ENCODE results near the gene TMEM87B.

The TMEM87B gene, protein sequence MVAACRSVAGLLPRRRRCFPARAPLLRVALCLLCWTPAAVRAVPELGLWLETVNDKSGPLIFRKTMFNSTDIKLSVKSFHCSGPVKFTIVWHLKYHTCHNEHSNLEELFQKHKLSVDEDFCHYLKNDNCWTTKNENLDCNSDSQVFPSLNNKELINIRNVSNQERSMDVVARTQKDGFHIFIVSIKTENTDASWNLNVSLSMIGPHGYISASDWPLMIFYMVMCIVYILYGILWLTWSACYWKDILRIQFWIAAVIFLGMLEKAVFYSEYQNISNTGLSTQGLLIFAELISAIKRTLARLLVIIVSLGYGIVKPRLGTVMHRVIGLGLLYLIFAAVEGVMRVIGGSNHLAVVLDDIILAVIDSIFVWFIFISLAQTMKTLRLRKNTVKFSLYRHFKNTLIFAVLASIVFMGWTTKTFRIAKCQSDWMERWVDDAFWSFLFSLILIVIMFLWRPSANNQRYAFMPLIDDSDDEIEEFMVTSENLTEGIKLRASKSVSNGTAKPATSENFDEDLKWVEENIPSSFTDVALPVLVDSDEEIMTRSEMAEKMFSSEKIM

DNA sequence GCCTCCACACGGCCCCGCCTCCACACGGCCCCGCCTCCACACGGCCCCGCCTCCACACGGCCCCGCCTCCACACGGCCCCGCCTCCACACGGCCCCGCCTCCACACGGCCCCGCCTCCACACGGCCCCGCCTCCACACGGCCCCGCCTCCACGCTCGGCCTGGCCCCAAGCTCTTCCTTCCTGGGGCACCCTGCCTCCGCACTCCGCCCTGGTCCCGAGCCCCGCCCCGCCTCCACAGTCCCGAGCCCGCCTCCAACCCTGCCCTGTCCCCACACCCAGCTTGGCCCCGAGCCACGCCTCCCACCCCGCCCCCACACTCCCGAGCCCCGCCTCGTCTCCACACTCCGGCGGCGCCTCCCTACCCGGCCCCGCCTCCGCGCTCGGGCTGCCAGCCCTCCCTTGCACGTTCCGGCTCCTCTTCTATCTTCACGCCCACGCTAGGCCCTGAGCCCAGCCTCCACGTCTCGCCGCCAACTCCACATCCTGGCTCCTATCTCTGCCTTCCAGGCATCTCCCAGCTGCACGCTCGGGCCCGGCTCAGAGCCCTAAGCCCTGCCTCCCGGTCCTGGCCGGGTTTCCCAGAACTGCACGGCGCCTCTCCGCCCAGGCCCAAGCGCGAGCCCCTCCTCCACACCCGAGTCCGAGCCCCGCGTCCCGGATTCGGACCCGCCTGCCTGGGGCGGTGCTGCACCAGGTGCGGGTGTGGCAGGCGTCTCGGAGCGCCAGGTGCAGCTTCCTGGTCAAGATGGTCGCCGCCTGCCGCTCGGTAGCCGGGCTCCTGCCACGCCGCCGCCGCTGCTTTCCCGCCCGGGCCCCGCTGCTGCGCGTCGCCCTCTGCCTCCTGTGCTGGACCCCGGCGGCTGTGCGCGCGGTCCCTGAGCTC lies at the start of gene TMEM87B:
TSS of gene TMEM87B (plus strand) at position 423 of the 883 bp plus-strand sequence. CDS start at position 746, 323 bp downstream.
- DNase-seq (ENCODE audit: low spot score): peak; percentile 98

DNA sequence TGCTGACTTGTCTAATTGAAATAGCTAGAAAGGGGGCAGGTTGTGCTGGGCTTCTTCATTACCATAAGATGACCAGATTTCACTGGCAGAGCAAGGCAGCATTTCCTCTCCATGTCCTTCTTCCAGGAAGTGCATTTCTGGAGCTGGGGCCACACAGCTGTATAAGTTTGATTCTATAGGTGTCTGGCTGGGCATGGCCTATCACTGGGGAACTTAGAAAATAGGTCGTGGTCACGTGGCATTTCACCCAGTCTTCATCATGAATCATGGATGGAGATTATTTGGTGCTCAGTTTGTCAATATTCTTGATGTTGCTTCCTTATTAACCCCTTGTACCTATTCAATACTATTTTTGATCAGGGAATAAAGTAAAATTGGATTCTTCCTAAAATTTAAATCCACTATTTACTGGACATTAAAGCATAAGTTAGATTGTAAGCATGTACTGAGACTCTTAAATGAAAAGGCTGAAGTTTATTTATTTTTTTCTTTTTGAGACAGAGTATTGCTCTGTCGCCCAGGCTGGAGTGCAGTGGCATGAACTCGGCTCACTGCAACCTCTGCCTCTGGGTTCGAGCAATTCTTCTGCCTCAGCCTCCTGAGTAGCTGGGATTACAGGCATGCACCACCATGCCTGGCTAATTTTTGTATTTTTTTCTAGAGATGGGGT lies 49.5 kb upstream of the TMEM87B start:
- DNase-seq (ENCODE audit: low spot score): no peak

DNA sequence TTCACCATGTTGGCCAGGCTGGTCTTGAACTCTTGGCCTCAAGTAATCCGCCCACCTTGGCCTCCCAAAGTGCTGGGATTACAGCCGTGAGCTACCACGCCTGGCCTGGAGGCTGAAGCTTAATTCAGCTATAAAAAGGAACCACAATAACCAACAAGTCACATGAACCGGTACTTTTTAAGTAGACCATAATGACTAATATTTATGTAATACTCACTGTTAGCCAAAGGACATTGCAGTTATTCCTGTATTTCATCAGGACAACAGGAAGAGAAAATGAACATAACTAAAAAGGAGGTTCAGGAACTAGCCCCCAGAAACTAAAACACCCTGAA lies 49.0 kb upstream of the TMEM87B start:
- DNase-seq (ENCODE audit: low spot score): no peak

DNA sequence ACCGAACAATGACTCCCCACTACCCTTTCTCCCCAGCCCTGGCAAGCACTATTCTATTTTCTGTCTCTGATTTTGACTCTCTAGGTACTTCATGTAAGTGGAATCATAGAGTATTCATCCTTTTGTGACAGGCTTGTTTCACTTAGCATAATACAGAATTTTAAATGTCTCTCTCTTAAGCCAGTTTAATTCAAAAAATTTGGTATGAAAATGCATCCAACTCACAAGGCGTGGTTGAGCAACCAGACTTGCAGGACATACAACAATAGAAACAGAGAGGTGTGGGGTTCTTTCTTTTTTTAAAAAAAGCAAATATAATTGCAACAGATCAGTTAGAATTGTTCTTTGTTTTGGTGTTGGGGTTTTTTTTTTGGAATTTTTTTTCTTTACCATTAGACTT lies 47.6 kb upstream of the TMEM87B start:
- no peak for DNase-seq (ENCODE audit: low spot score)

DNA sequence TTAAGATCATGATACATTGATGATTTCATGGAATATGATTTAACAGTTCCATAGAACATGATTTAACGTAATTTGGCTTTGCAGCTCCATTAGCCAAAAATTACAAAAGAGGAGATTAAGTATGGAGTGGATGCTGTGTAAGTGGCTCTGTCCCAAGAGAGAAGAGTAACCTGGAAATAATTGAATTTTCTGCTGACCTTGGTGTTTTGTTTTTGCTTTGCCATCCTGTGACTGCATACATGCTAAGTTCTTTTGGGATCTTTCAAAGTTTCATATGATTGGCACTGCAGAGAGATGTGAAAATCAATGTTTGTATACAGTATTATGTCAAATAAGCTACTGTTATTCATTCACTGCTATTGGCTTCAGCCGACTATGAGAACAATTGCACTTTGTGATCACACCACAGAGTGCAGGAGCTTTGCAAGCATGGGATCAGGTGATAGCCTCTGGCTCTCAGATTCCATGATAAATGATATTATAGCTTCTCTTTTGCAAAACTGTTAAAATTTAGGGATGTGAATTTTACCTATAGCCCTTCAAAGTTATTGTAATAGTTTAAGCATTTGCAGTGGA lies 46.1 kb upstream of the TMEM87B start:
- no peak for DNase-seq (ENCODE audit: low spot score)

DNA sequence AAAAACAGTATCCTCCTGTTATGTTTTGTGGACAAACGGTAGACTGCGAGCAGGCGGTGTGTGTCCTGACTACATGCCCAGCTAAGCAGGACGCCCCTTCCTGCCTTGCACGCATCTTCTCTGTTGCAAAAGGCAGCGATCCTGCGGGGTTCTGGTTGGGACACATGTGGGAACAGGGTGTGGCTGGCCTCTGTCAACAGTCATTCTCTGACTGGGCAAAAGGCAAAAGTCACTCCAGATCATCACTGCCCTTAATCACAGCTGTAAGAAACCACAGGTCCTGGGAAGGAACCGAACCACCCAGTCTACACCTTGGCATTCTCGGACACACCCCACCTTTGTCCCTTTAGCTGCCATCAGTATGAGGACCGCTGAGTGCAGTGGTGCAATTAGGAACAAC lies 44.3 kb upstream of the TMEM87B start:
- no peak for DNase-seq (ENCODE audit: low spot score)

DNA sequence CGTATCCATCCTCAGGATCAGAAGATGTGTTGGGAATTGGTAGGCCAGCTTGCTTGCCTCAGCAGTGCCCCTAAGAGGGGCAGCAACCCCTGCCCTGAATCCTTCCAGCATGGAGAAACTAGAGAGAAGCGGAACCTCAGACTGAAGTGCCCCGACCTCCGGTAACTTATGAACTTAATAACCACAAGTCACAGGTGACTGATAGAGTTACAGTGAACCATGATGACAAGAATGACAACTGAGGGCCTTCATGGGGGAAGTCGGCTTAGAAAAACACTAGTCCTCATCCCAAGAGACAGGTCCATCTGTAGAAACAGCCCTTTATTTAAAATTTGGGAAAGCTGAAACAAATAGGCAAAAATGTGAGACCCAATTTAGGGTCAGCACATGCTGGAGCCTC lies 42.5 kb upstream of the TMEM87B start:
- DNase-seq (ENCODE audit: low spot score): no peak

DNA sequence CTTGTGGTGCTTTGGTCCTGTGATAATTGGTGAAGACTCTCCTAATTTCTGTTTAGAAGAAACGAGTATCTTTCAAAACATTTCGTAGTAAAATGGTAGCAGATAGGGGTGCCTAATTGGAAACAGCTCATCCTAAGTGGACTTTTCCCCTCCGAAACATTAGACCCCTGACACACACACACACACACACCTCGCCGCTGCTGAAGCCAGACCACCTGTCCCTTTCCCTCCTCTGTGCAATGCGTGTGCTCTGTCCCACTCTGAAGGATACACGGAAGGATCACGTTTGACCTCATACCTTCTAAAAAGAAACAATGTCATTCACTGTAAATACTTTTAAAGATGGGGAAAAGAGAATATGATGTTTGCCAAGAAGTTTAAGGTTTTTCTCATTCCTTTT lies 36.2 kb upstream of the TMEM87B start:
- DNase-seq (ENCODE audit: low spot score): no peak

DNA sequence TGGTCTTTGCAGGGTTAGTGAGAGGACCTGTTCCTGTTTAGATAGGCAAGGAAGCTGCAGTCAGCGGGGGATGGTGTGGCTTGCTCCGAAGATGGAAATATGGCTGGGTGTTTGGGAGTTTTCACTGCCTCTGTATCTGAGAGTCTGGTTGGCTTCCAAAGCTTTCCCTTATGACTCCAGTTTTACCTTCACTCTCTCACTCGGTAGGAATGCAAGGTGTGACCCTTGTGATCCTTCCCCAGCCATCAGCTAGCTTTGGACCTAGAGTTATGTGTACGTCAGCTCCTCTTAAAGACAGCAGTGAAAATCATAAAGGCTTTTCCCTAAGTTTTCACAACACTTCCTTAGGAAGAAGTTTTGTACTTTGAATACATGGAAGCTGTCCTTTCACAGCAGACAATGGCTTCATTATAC lies 35.5 kb upstream of the TMEM87B start:
- DNase-seq (ENCODE audit: low spot score): no peak

DNA sequence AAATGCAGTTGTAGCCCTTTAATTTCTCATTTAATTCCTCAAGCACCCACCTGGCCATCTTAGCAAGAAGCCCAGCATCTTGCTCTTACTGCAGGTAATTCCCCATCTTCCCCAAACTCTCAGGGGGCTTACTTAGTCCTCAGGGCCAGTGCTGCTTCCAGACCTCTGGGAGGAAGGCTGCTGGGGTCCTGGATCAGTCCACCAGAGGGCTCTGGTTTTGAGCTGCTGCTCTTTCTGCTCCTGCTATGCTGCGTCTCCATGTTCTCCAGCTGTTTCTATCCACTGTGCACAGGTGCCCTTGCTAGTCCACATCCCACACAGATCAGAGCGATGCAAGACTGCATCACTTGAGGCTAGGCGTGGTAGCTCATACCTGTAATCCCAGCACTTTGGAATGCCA lies 34.5 kb upstream of the TMEM87B start:
- DNase-seq (ENCODE audit: low spot score): no peak

DNA sequence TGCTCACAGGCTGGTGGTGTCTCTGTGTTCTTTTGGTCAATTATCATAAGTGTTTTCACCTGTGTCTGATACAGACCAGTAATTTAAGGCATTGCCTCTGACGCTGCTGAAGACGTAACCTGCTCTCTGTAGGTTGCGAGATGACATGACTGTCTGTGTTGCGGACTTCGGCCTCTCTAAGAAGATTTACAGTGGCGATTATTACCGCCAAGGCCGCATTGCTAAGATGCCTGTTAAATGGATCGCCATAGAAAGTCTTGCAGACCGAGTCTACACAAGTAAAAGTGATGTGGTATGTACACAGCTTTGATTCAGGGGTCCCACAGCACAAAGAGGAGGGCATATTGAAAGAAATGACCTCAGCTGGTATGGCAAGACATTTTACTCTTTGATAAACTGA lies 33.8 kb upstream of the TMEM87B start:
- no peak for DNase-seq (ENCODE audit: low spot score)

DNA sequence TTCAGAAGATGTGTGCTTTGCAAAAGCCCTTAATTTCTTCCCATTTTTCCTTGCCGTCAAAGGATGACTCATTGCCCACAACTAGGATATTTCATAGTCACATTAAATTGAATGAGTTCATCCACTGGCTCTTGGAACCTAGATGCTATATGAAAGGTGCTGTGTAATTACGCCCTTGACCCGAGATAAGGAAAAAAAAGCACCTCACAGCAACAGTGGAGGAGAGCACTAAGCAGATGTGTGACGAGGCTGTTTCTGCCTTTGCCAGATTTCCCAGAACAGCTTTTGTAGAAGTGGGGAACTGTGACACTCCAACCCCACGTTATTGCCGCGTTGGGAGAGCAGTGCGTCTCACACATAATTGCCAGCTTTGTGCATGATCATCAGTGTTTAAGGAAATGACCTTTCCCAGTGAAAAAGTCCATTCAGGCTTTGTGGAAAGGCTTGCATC lies 33.3 kb upstream of the TMEM87B start:
- no peak for DNase-seq (ENCODE audit: low spot score)

DNA sequence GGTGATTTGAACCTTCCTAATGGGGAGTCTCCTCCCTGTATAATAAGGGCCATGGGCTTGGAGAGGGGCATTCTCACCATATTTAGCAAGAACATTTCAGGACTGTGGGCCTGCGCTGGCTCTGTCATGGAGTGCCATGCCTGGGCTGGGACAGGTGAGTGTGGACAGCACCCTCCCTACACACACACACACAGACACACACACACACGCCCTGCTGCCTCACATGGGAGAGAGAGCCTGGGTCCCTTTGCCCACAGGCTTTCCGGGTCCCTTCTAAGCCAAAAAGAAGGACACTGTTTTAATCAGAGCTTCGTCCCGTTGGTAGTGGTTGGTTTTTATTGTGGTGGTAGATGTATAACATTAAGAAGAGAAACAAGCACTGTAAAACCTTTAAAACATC lies 31.4 kb upstream of the TMEM87B start:
- no peak for DNase-seq (ENCODE audit: low spot score)

DNA sequence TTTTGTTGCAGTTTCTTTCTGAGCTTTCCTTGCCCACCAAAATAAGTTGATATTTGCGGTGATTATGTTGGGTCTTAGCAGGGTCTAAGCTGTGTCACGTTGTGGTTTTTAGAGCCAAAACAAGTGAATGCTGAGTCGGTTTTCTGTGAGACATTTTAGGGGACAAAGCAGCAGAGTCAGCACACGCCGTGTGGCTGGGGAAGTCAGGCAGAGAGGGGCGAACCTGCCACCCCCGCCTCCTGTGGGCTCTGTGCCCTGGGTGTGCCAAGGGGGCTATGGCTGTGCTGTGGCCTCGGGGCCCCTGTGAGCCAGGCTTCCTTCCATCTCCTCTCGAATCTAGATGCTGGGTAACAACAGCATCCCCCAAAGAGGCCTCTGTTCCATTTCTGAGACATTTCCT lies 30.8 kb upstream of the TMEM87B start:
- no peak for DNase-seq (ENCODE audit: low spot score)

DNA sequence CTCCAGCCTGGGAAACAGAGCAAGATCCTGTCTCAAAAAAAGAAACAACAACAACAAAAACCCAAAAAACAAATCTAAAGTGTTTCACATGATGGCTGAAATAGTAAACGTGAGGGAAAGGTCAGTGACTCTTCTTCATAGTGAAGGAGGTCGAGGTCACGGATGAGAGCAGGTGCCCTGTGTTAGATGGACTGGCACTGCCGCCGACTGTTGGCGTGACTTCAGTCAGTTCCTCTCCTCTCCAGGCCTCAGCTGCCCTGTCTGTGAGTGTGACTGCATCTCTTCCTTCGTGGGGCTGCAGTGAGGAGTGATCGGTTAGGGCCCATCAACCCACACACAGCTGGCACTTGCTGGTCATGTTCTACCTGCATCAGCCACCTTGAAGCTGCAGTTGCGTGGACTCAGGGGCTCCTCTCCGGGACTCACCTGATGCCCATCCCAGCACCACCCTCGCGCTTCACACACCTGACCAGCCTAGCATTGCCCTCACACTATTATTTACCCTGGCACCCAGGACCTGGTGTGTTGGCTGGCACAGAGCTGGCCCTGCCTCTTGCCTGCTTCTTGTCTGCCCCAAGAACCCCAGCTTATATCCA lies 30.1 kb upstream of the TMEM87B start:
- DNase-seq (ENCODE audit: low spot score): no peak

DNA sequence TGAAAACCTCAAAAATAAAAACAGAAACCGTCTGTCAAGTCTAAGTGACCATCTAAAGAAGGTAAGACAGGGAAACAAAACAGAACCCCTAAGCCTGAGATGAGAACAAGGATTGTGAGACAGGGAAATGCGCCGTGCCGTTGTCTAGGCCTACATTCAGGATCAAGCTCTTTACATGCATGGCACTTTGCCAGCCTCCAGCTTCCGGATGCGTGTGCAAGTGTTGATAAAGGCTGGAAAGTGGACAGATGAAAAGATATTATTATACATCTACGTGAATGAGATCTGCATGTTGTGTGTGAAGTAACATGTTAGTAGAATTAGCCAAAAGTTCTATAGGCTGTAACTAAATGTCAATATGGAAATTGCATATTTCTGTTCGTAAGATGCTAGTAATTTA lies 28.6 kb upstream of the TMEM87B start:
- DNase-seq (ENCODE audit: low spot score): no peak

DNA sequence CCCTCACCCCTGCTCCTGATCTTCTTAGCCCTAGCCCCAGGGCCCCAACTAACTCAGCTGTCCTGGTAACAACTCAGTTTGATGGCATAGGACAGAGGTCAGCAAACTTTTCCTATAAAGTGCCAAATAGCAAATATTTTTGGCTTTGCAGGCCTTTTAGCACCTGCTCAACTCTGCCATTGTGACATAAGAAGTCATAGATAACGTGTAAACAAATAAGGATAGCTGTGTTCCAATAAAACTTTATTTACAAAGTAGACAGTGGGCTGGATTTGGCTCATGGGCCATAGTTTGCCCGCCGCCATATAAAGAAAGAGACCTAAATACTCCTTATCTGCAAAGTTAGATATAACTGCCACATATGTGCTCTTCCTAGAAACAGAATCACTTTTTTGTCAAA lies 27.3 kb upstream of the TMEM87B start:
- no peak for DNase-seq (ENCODE audit: low spot score)

DNA sequence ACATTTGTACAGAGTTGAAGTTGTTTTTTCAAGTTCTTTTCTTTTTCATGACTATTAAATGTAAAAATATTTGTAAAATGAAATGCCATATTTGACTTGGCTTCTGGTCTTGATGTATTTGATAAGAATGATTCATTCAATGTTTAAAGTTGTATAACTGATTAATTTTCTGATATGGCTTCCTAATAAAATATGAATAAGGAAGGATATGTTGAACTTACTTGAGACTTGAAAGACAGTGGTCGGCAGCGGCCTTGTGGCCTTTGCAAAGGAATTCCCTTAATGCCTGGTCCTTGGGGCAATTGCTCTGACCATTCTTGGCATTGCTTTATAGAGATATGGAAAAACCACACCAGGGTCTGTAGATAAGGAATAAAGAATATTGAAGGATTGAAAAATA lies 25.9 kb upstream of the TMEM87B start:
- DNase-seq (ENCODE audit: low spot score): no peak

DNA sequence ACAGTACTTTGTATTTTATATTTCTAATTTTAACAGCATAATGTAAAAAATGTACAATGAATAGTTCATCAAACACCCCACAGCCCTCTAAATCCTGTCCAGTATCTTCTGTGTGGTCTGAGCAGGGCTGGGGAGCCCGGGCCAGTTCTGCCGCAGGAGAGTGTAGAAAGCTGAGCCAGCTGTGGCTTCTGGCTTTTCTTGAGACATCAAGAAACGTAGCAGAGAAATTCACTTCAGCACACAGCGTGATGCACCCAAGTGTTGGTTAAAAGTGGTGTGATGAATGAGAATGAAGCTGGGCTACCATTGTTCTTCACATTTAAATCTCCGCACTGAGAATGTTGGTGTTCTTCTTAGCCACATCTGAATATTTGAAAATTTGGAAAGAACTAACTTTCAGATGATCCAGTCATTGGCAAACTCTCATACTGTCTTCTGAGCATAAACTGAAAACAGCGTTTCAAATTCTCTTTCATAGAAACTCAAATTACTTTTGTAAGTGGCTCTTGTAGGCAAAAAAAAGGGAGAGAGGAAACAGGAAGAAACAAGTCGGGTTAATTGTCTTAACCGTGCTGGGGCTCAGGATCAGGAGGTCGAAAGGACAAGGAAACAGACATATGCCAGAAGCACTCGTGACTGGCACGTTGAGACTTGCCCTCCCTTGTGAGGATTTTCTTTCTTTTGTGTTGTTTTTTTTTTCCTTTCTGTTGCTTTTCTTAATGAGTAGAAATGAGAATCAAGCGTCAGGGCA lies 23.4 kb upstream of the TMEM87B start:
- DNase-seq (ENCODE audit: low spot score): no peak

DNA sequence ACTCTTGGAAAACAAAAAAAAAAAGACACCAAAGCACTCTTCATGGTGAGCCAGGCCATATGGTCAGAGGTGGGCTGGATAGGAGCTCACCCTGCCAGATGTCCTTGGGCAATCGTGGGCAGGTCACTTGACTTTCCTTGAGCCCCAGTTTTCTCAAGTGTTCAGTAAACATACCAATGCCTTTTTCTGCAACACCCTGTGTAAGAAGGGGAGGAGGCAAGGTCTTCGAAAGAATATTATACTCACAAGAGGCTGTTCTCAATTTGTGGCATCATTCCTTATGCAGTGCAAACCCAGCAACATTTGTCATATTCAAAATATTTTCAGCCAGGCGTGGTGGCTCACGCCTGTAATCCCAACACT lies 22.9 kb upstream of the TMEM87B start:
- DNase-seq (ENCODE audit: low spot score): no peak

Measured in putamen (tissue), 1 donor.